ENCODE data around the gene FMNL3. TPM values are rescaled to one million over a fixed set of nuclear protein-coding genes. Genes with fewer than 3 reads are reported as not detected.

FMNL3 gene
- polyA plus RNA-seq, 1 donor from 2014 or later, result 9.3 TPM

GRCh38 chr12:49667325-49668090, 39.7 kb downstream of the FMNL3 start:
- Histone ChIP-seq H3K4me3 (ENCODE audit: low read length) (no peak overlapping the region), H4K20me1 (ENCODE audit: insufficient read depth) (no peaks in the 10 kb centered on the region), H3K27ac (ENCODE audit: low read length) (no peak overlapping the region), H3F3A (ENCODE audit: insufficient read depth, low read length, poor library complexity, severe bottlenecking) (no peaks in the 10 kb centered on the region), H3K79me2 (replicated peaks; ENCODE audit: insufficient read depth, low read length) (no peaks in the 10 kb centered on the region), H3K27me3 (ENCODE audit: insufficient read depth, low read depth, low read length) (no peaks in the 10 kb centered on the region), H3K4me2 (ENCODE audit: low read length) (no peak overlapping the region), H2AFZ (ENCODE audit: low read depth, low read length) (no peak overlapping the region), H3K9ac (ENCODE audit: low read length) (no peak overlapping the region), H3K9me3 (ENCODE audit: low read length) (no peaks in the 10 kb centered on the region), H3K36me3 (ENCODE audit: insufficient read depth, low read length) (no peaks in the 10 kb centered on the region), H3K9me2 (ENCODE audit: insufficient read depth, low read length) (no peaks in the 10 kb centered on the region)
- TF ChIP-seq EP300 (conservative IDR thresholded peaks at IDR 0.05; ENCODE audit: poor library complexity, severe bottlenecking) (no peak), SMC3 (conservative IDR thresholded peaks at IDR 0.05; ENCODE audit: poor library complexity) (no peak), CTCF (IDR thresholded peaks at IDR 0.05; ENCODE audit: poor library complexity, severe bottlenecking) (no peak), TAF1 (IDR thresholded peaks at IDR 0.05; ENCODE audit: low read depth) (no peak), REST (IDR thresholded peaks at IDR 0.05; ENCODE audit: borderline replicate concordance) (no peak), POLR2AphosphoS5 (IDR thresholded peaks at IDR 0.05) (no peak), MXI1 (conservative IDR thresholded peaks at IDR 0.05; ENCODE audit: poor library complexity, severe bottlenecking) (no peak), RAD21 (conservative IDR thresholded peaks at IDR 0.05) (no peak), EZH2 (IDR thresholded peaks at IDR 0.05; ENCODE audit: borderline replicate concordance, insufficient read depth, low read length, poor library complexity, severe bottlenecking) (no peak)

GRCh38 chr12:49666176-49666575, 41.0 kb downstream of the FMNL3 start:
- no peaks in the 10 kb centered on the region for H3K9me3 ChIP-seq (ENCODE audit: low read length)
- H3K9me2 ChIP-seq (ENCODE audit: insufficient read depth, low read length), result no peaks in the 10 kb centered on the region
- no peak overlapping the region for H3K9ac ChIP-seq (ENCODE audit: low read length)
- no peak overlapping the region for H3K4me2 ChIP-seq (ENCODE audit: low read length)
- no peaks in the 10 kb centered on the region for H3K36me3 ChIP-seq (ENCODE audit: insufficient read depth, low read length)
- H4K20me1 ChIP-seq (ENCODE audit: insufficient read depth), result no peaks in the 10 kb centered on the region
- TF ChIP-seq TAF1 (IDR thresholded peaks at IDR 0.05; ENCODE audit: low read depth) (no peak), EZH2 (IDR thresholded peaks at IDR 0.05; ENCODE audit: borderline replicate concordance, insufficient read depth, low read length, poor library complexity, severe bottlenecking) (no peak), SMC3 (conservative IDR thresholded peaks at IDR 0.05; ENCODE audit: poor library complexity) (no peak), EP300 (conservative IDR thresholded peaks at IDR 0.05; ENCODE audit: poor library complexity, severe bottlenecking) (no peak), MXI1 (conservative IDR thresholded peaks at IDR 0.05; ENCODE audit: poor library complexity, severe bottlenecking) (no peak)
- H3K27ac ChIP-seq (ENCODE audit: low read length), result no peak overlapping the region
- no peaks in the 10 kb centered on the region for H3K27me3 ChIP-seq (ENCODE audit: insufficient read depth, low read depth, low read length)
- no peaks in the 10 kb centered on the region for H3F3A ChIP-seq (ENCODE audit: insufficient read depth, low read length, poor library complexity, severe bottlenecking)
- no peaks in the 10 kb centered on the region for H3K79me2 ChIP-seq (replicated peaks; ENCODE audit: insufficient read depth, low read length)
- no peak overlapping the region for H3K4me3 ChIP-seq (ENCODE audit: low read length)
- H2AFZ ChIP-seq (ENCODE audit: low read depth, low read length), result no peak overlapping the region
